Keratinocyte (primary cell): ENCODE measurements around the gene NUP210. TPM values are rescaled to one million over a fixed set of nuclear protein-coding genes. Genes with fewer than 3 reads are reported as not detected.

Experiments used
- DNase-seq: peaks from one replicate; pipeline ENCODE4 v3.0.0-alpha.2; 2011; ENCODE audit warnings: low read depth, missing footprints, low spot score
- FAIRE-seq: peaks from 2 replicates; lab custom pipeline; 2011; peaks lifted over from hg19 to GRCh38; lab: Jason Lieb, UNC
- H2AFZ ChIP-seq: 2 replicates; pipeline ENCODE4 v1.6.0; 2012; ENCODE audit warnings: low read length, control low read depth, inconsistent platforms; ENCODE audit not compliant: control insufficient read depth
- H3K27ac ChIP-seq: 2 replicates; pipeline ENCODE4 v1.5.1; 2011; ENCODE audit warnings: low read length; ENCODE audit not compliant: control insufficient read depth, insufficient read depth
- H3K27me3 ChIP-seq: 3 replicates; pipeline ENCODE4 v1.6.0; 2011; ENCODE audit warnings: low read length; ENCODE audit not compliant: control insufficient read depth, insufficient read depth; ENCODE audit errors: extremely low read depth
- H3K36me3 ChIP-seq, 2 experiments: 2 replicates in 1 of 2; 3 replicates in 1 of 2; pipeline ENCODE4 v1.5.1; 2011; ENCODE audit warnings: low read length in 2 of 2, mild to moderate bottlenecking in 1 of 2; ENCODE audit not compliant: control insufficient read depth in 2 of 2, insufficient read depth in 2 of 2; ENCODE audit errors: extremely low read depth in 1 of 2
- H3K4me1 ChIP-seq: 3 replicates; pipeline ENCODE4 v1.5.1; 2011; ENCODE audit warnings: low read length; ENCODE audit not compliant: control insufficient read depth, insufficient read depth; ENCODE audit errors: extremely low read depth
- H3K4me2 ChIP-seq: 3 replicates; pipeline ENCODE4 v1.6.0; 2011; ENCODE audit warnings: low read depth, low read length; ENCODE audit not compliant: control insufficient read depth, insufficient read depth; ENCODE audit errors: extremely low read depth
- H3K4me3 ChIP-seq, 3 experiments: fragments of 200-600 bp in 1 of 3; sonication (generic) in 1 of 3; 2 replicates in 2 of 3; 3 replicates in 1 of 3; pipeline ENCODE4 v1.5.1; 2011 to 2016; ENCODE audit warnings: low read length in 3 of 3, mild to moderate bottlenecking in 3 of 3, control low read depth in 2 of 3, inconsistent platforms in 1 of 3, low read depth in 1 of 3, mixed read lengths in 1 of 3, mixed run types in 1 of 3, moderate library complexity in 1 of 3; ENCODE audit not compliant: control insufficient read depth in 2 of 3, insufficient read depth in 2 of 3; ENCODE audit errors: extremely low read depth in 1 of 3
- H3K79me2 ChIP-seq: 2 replicates; pipeline ENCODE4 v1.6.0; 2012; ENCODE audit warnings: low read length; ENCODE audit not compliant: control insufficient read depth, insufficient read depth
- H3K9ac ChIP-seq: 3 replicates; pipeline ENCODE4 v1.6.0; 2011; ENCODE audit warnings: low read length; ENCODE audit not compliant: control insufficient read depth, insufficient read depth; ENCODE audit errors: extremely low read depth
- H3K9me1 ChIP-seq: 3 replicates; pipeline ENCODE4 v1.6.0; 2011; ENCODE audit warnings: low read length; ENCODE audit not compliant: control insufficient read depth, insufficient read depth; ENCODE audit errors: extremely low read depth
- H3K9me3 ChIP-seq: 2 replicates; pipeline ENCODE4 v1.5.1; 2012; ENCODE audit warnings: low read depth, low read length; ENCODE audit not compliant: control insufficient read depth
- H4K20me1 ChIP-seq: 3 replicates; pipeline ENCODE4 v1.6.0; 2011; ENCODE audit warnings: low read length; ENCODE audit not compliant: control insufficient read depth, insufficient read depth; ENCODE audit errors: extremely low read depth
- EZH2 ChIP-seq: IDR thresholded peaks from one replicate; pipeline ENCODE4 v1.6.1; 2012; ENCODE audit warnings: inconsistent platforms, mild to moderate bottlenecking, low read length, moderate library complexity
- dilution Hi-C: fragments of 300-500 bp; cut with MboI; formaldehyde crosslinking; loops from one replicate; pipeline ENCODE4 v1.7.0; 2020; ENCODE audit warnings: low sequenced_read_pairs; ENCODE audit not compliant: extremely low pct_ligation_motif_present
- polyA plus RNA-seq, 5 experiments: library from polyadenylated mRNA; depleted of rRNA in 3 of 5; stranded (reverse) in 3 of 5; stranded (forward) in 1 of 5; unstranded in 1 of 5; fragments of >200 nt; gene quantifications; 1 replicate in 1 of 5; 2 replicates in 3 of 5; 3 replicates in 1 of 5; pipeline versions ENCODE4 v1.2.1 to v1.2.3, GENCODE V29; 2011 to 2012; ENCODE audit warnings: missing spikeins in 2 of 5, low read depth in 1 of 5, low replicate concordance in 1 of 5
- TF ChIP-seq, protein P1 (sequence below), 3 experiments: IDR thresholded peaks in 1 of 3; conservative IDR thresholded peaks in 1 of 3; optimal IDR thresholded peaks in 1 of 3; 2 replicates in 2 of 3; 3 replicates in 1 of 3; pipeline versions ENCODE3 to v1.5.1; 2011; ENCODE audit warnings: low read length in 3 of 3, mild to moderate bottlenecking in 3 of 3, moderate library complexity in 2 of 3, control low read depth in 1 of 3, inconsistent platforms in 1 of 3; ENCODE audit not compliant: insufficient read depth in 2 of 3; ENCODE audit errors: extremely low read depth in 1 of 3

The NUP210 gene
- polyA plus RNA-seq, 1 donor (not counting 4 experiments of a cell fraction or from before 2014, with no cell fraction given): 0.01 TPM

DNA sequence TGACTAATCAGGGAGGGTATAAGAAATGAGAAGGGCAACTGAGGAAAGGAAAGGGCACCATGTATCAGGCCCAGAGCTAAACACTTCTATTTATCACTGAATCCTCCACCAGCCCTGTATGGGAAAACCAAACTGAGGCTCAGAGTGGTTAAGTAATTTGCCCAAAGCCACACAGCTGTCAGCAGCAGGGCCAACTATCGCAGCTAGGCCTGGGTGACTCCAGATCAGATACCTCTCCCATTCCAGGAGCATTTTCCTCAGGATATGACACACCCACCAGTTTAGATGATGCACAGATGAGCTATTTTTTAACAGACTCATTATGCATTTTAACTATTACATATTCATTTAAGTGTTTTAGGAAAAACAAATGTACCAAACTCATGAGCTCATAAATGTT lies 14.5 kb downstream of the NUP210 start:
- Histone ChIP-seq H3K4me1 (no peaks in the 10 kb centered on the region), H3K9me1 (no peaks in the 10 kb centered on the region), H3K27me3 (peaks cover 3% of the 10 kb centered on the region), H3K9ac (no peak overlapping the region), H3K36me3 (no peaks in the 10 kb centered on the region), H4K20me1 (no peaks in the 10 kb centered on the region), H3K27ac (no peak overlapping the region), H3K9me3 (peaks cover 10% of the 10 kb centered on the region), H3K4me3 (no peak overlapping the region), H3K4me2 (no peak overlapping the region), H3K79me2 (no peaks in the 10 kb centered on the region), H2AFZ (no peak overlapping the region)
- FAIRE-seq (no peak), DNase-seq (no peak)
- no peak for TF ChIP-seq EZH2
- TF ChIP-seq, protein P1, sequence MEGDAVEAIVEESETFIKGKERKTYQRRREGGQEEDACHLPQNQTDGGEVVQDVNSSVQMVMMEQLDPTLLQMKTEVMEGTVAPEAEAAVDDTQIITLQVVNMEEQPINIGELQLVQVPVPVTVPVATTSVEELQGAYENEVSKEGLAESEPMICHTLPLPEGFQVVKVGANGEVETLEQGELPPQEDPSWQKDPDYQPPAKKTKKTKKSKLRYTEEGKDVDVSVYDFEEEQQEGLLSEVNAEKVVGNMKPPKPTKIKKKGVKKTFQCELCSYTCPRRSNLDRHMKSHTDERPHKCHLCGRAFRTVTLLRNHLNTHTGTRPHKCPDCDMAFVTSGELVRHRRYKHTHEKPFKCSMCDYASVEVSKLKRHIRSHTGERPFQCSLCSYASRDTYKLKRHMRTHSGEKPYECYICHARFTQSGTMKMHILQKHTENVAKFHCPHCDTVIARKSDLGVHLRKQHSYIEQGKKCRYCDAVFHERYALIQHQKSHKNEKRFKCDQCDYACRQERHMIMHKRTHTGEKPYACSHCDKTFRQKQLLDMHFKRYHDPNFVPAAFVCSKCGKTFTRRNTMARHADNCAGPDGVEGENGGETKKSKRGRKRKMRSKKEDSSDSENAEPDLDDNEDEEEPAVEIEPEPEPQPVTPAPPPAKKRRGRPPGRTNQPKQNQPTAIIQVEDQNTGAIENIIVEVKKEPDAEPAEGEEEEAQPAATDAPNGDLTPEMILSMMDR (optimal IDR thresholded peaks at IDR 0.05 in 1 of 3, IDR thresholded peaks at IDR 0.05 in 1 of 3, conservative IDR thresholded peaks at IDR 0.05 in 1 of 3; ENCODE audit: extremely low read depth in 1 of 3, insufficient read depth in 2 of 3, low read length in 3 of 3): no peak
- dilution Hi-C loops: no loop called here

DNA sequence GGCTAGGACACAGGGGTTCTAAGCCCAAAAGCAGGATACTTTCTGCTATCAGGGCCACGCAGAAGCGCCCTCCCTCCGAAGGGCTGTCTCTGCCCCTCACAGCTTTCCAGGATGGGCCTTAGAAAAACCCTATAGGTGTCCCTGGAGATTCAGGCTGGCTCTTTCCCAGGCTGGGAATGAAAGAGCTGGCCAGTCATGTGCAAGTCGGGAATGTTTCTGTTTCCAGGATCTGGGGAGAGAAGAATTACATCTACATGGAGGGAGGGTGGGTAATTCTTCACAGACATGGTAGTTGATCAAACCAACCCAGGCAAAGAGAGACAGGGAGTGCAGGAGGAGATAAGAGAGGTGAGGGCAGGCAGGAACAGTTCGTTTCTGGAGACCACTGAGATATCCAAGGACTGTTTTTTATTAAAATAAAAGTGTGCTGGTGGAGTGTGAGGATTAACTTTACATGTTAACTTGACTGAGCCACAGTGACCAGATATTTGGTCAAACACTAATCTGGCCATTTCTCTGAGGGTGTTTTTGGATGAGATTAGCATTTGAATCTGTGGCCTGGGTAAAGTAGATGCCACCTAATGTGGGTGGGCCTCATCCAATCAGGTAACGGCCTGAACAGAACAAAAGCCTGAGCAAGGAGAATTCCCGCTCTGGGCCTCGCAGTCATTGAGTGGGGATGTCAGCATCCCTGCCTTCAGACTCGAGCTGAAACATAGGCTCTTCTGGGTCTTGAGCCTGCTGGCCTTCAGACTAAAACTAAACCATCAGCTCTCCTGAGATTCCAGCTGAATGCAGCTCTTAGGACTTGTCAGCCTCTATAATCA lies 15.3 kb downstream of the NUP210 start:
- peaks cover 3% of the 10 kb centered on the region for H3K27me3 ChIP-seq
- dilution Hi-C loops: no loop called here
- FAIRE-seq: no peak

More for the DNA sequence above, 15.3 kb downstream of the NUP210 start:
- H3K79me2 ChIP-seq: no peaks in the 10 kb centered on the region
- peaks cover 10% of the 10 kb centered on the region for H3K9me3 ChIP-seq
- no peaks in the 10 kb centered on the region for H3K36me3 ChIP-seq
- no peak overlapping the region for H2AFZ ChIP-seq
- no peaks in the 10 kb centered on the region for H4K20me1 ChIP-seq
- no peak for DNase-seq
- H3K4me2 ChIP-seq: no peak overlapping the region
- H3K9me1 ChIP-seq: no peaks in the 10 kb centered on the region
- no peak overlapping the region for H3K4me3 ChIP-seq
- TF ChIP-seq EZH2: no peak
- TF ChIP-seq, protein P1 (optimal IDR thresholded peaks at IDR 0.05 in 1 of 3, IDR thresholded peaks at IDR 0.05 in 1 of 3, conservative IDR thresholded peaks at IDR 0.05 in 1 of 3; ENCODE audit: extremely low read depth in 1 of 3, insufficient read depth in 2 of 3, low read length in 3 of 3): no peak
- no peak overlapping the region for H3K9ac ChIP-seq
- H3K4me1 ChIP-seq: no peaks in the 10 kb centered on the region
- H3K27ac ChIP-seq: no peak overlapping the region
